Smooth muscle cell of trachea (primary cell): ENCODE data around the gene PLAGL1. TPM values are rescaled to one million over a fixed set of nuclear protein-coding genes. Genes with fewer than 3 reads are reported as not detected.

ENCODE experiments used
- total RNA-seq: library from RNA; depleted of rRNA; stranded (reverse); fragments of >200 nt; gene quantifications from 2 replicates; pipeline ENCODE4 v1.2.1, GENCODE V29; 2014

The PLAGL1 gene
- 21.7 and 24.3 TPM in 2 replicates for total RNA-seq

GRCh38 chr6:144008120-144008811 lies at the start of gene PLAGL1:
Gene PLAGL1, minus strand, starts transcription at chr6:144008259. Its CDS starts 60,123 bp downstream, at chr6:143948136.

Other genes with a start within 250 kb of the PLAGL1 start
- 11.9 and 14.8 TPM in 2 replicates for gene LTV1, start 164.9 kb downstream of the PLAGL1 start, total RNA-seq
- gene ZC2HC1B, start 143.8 kb downstream of the PLAGL1 start, total RNA-seq = not detected in 2 replicates
- 72.0 and 108 TPM in 2 replicates for gene SF3B5, start 87.3 kb upstream of the PLAGL1 start, total RNA-seq
- gene STX11, start 142.3 kb upstream of the PLAGL1 start, total RNA-seq = 0.50 and 0.87 TPM in 2 replicates